ENCODE data around the gene CHCHD6. TPM values are rescaled to one million over a fixed set of nuclear protein-coding genes. Genes with fewer than 3 reads are reported as not detected.

The CHCHD6 gene
- total RNA-seq, 4 donors from 2014 or later: 7.5 to 21.9 (median 16.3) TPM

DNA sequence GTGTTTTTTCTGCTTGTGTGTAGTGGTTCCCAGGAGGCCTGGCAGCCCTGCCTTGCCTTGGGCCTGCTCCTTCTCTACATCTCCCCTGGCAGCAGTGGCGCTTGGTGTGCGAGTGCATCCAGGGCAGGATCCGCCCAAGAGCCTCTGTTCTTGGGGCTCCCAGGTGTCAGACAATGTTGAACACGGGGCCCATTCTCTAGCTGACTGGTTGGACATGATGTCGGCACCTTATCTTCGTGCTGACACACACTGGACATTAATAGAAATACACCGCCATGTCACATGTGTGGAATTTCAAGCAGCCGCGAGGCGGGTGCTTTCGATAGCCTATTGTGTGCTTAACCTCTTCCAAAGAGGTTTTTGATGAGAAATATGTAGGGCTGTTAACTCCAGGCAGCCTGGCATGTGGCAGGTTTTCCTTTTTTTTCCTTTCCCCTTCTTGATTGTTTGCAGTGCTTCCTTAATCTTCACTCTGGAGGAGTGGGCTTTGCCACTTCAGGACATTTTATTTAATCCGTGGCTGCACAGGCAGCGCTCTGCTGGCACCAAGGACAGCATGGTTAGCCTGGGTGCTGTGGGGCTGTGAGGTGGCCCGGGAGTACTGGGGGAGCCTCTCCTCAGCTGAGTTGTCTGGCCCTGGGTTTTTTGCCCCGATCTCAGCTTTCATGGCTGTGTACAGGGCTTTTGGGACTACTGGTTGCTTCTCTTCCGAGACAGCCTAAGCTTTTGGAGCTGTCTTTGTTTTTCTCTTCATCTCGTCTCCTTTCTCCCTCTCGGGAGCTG is 42.5 kb downstream of the CHCHD6 start:
- H3K4me3 ChIP-seq: no peak overlapping the region
- TF ChIP-seq, protein P1, sequence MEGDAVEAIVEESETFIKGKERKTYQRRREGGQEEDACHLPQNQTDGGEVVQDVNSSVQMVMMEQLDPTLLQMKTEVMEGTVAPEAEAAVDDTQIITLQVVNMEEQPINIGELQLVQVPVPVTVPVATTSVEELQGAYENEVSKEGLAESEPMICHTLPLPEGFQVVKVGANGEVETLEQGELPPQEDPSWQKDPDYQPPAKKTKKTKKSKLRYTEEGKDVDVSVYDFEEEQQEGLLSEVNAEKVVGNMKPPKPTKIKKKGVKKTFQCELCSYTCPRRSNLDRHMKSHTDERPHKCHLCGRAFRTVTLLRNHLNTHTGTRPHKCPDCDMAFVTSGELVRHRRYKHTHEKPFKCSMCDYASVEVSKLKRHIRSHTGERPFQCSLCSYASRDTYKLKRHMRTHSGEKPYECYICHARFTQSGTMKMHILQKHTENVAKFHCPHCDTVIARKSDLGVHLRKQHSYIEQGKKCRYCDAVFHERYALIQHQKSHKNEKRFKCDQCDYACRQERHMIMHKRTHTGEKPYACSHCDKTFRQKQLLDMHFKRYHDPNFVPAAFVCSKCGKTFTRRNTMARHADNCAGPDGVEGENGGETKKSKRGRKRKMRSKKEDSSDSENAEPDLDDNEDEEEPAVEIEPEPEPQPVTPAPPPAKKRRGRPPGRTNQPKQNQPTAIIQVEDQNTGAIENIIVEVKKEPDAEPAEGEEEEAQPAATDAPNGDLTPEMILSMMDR (IDR thresholded peaks at IDR 0.05): no peak
- TF ChIP-seq POLR2A (IDR thresholded peaks at IDR 0.05): no peak
- DNase-seq: no peak
- 80 to 86% methylated on average over 15 of the region's 18 CpGs for WGBS, 2 donors
- H3K27ac ChIP-seq: no peak overlapping the region
- H3K4me1 ChIP-seq: no peaks in the 10 kb centered on the region
- H3K9me3 ChIP-seq: no peaks in the 10 kb centered on the region
- H3K27me3 ChIP-seq: no peaks in the 10 kb centered on the region
- intact Hi-C loops (cut with DNase I): no loop called here
- peaks cover 0 to 6% (median 0%) of the 10 kb centered on the region in 3 donors for H3K36me3 ChIP-seq

DNA sequence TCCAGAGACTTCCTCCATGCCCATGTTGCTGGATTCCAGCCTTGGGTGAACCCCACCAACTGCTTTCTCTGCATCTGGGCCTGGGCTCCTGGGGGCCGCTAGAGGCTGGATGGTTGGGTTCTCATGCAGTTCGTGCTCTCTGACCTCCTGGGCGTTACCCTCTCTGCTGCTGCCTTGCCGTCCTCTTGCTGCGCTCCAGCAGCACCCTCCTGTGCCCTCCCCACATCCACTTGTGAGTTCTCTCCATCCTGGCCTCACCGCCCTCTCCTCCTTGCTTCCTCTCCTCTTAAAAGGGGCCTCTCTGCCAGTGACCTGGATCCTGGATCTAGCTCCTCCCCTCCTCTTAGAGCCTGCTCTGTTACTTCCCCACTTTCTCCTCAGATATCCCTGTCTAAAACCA is 43.7 kb downstream of the CHCHD6 start:
- DNase-seq: no peak
- TF ChIP-seq, protein P1 (IDR thresholded peaks at IDR 0.05): no peak
- no peak for TF ChIP-seq POLR2A (IDR thresholded peaks at IDR 0.05)
- 93 to 95% methylated on average over 6 of the region's 6 CpGs for WGBS, 2 donors
- Histone ChIP-seq H3K27ac (no peak overlapping the region), H3K4me1 (peaks cover 3 to 9% (median 4%) of the 10 kb centered on the region in 3 donors), H3K27me3 (no peaks in the 10 kb centered on the region), H3K4me3 (no peak overlapping the region), H3K9me3 (no peaks in the 10 kb centered on the region), H3K36me3 (no peaks in the 10 kb centered on the region)
- intact Hi-C loops (cut with DNase I): no loop called here

DNA sequence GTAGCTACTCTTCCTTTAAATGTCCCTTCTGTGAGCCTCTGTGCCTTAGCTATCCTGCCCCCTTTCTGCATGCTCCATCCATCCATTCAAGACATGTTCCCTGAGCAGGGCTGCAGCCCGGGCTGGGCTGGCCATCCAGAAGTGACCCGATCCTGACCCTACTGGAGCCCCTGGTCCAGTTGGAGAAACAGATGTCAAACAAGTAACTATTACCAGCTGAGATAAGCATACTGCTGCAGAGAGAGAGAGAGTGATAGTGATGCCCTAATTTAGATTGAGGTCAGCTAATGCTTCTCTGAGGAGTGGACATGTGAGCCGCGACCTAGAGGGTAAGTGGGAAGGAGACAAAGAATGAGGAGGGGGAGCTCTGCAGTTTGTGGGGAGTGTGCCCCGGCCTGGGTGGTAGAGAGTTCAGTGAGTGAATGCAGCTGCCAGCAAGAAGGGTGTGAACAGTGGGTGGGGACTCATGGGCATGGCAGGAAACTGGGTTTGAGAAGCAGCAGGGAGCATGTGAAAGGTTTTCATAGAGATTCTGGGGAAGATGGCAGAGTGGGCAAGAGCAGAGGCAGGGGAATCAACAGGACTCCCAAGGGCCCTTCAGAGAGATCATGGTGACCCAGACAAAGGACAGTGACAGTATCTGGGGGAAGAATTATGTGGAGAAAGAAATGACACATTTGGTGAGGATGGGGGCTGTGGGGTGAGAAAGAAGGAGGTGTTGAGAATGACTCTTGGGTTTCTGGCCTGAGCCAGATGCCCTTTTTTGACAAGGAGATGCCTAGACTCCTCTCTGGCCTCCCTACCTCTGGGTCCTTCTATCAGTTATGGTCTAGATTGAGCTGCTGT is 44.9 kb downstream of the CHCHD6 start:
- TF ChIP-seq POLR2A (IDR thresholded peaks at IDR 0.05): no peak
- TF ChIP-seq, protein P1 (IDR thresholded peaks at IDR 0.05): no peak
- Histone ChIP-seq H3K36me3 (no peaks in the 10 kb centered on the region), H3K4me3 (no peak overlapping the region), H3K27ac (no peak overlapping the region), H3K4me1 (peaks cover 3 to 21% (median 12%) of the 10 kb centered on the region in 3 donors), H3K9me3 (no peaks in the 10 kb centered on the region), H3K27me3 (no peaks in the 10 kb centered on the region)
- 72 to 84% methylated on average over 3 to 5 of the region's 5 CpGs for WGBS, 2 donors
- no peak for DNase-seq
- intact Hi-C loops (cut with DNase I): no loop called here

GRCh38 chr3:126749547-126749875 is 45.5 kb downstream of the CHCHD6 start:
- no peaks in the 10 kb centered on the region for H3K36me3 ChIP-seq
- no peak for DNase-seq
- no peak overlapping the region for H3K27ac ChIP-seq
- WGBS, 2 donors: 95 to 100% methylated on average over 3 of the region's 3 CpGs
- no peaks in the 10 kb centered on the region for H3K9me3 ChIP-seq
- H3K4me3 ChIP-seq: no peak overlapping the region
- peaks cover 3 to 27% (median 12%) of the 10 kb centered on the region in 3 donors for H3K4me1 ChIP-seq
- TF ChIP-seq, protein P1 (IDR thresholded peaks at IDR 0.05): no peak
- TF ChIP-seq POLR2A (IDR thresholded peaks at IDR 0.05): no peak
- intact Hi-C loops (cut with DNase I): no loop called here
- no peaks in the 10 kb centered on the region for H3K27me3 ChIP-seq
